C4-2B (cell line): ENCODE data around the gene FGGY.

Source experiments
- H3K27ac ChIP-seq: fragments of 450-650 bp; 2 replicates; pipeline ENCODE4 v1.5.1; 2017
- CTCF ChIP-seq: fragments of 450-650 bp; conservative IDR thresholded peaks from 2 replicates; pipeline ENCODE4 v1.5.1; 2017; ENCODE audit warnings: mild to moderate bottlenecking
- ZFX ChIP-seq: fragments of 450-650 bp; IDR thresholded peaks from 2 replicates; pipeline ENCODE4 v1.6.1; 2017

Gene FGGY

DNA sequence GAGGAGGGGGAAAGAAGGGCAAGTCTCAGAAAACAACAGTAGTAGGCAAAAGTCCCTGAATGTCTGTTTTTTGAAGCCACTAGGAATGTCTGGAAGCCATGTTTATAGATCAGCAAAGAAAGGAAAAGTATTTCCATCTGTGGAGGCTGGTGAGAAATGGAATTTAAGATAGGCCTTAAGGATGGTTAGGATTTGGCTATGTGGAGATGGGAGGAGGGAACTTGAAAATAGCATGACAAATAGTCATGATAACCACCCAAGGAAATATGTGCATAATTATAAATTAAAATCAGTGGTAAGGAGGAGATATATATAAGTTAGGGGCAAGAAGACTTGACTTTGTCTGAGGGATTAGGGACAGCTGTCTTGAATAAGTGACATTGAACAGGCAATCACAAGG, 33.8 kb upstream of the FGGY start:
- no peak overlapping the region for H3K27ac ChIP-seq
- TF ChIP-seq CTCF (no peak), ZFX (no peak)

- TF ChIP-seq CTCF: no peak
- no peak for TF ChIP-seq ZFX
Observed at GRCh38 chr1:59265622-59266021, 31.3 kb upstream of the FGGY start.

DNA sequence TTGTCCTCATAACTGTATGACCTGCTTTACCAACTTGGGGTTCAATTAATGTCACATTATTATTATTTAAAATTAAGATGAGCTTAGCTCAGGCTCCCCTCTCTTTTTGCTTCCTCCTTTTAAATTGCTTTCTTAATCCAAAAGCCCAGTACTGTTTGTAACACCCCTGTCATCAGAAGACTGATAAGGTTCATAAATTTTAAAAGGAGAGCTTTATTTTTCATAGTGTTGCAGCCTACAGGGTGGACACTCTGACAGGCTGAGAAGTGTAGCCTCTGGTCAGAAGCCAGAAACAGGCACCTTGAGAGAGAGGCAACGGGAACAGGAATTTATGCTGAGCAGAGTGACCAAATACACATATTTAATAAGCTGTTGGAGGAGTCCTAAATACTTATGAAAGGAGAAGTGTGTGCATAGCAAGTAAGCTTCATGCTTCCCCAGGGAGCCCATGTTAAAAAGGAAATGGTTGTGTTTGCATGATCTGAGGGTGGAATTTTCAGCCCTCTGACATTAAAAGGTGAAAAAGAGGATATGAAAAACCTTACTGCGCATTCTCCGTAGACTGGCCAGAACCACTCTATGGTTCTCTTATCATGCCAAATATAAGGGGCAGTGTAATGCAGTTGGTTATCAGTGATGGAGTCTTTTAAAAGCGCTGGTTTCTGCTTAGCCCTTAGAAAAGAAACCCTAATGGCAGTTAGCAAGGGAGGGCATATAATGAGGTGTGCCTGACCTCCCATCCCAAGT, 30.5 kb upstream of the FGGY start:
- H3K27ac ChIP-seq: no peak overlapping the region
- TF ChIP-seq ZFX (no peak), CTCF (no peak)

More at GRCh38 chr1:59265622-59266021, 31.3 kb upstream of the FGGY start:
- H3K27ac ChIP-seq: no peak overlapping the region

DNA sequence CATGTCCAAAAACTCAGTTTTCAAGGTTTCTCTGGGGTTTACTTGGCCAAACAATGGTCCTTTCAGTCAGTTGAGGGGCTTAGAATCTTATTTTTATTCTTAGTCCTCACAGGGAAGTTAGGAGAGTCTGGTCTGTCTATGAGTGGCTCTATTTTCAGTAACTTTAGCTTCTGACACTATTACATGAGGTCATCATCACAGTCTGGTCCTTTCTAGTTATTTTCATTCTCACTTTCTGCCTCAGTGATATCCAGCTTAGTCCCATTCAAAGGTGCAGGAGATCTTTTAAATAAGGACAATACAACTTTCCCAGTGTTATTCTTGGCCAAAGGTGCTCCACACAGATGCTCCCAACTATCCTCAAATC, 30.0 kb upstream of the FGGY start:
- TF ChIP-seq ZFX (no peak), CTCF (no peak)
- H3K27ac ChIP-seq: no peak overlapping the region

DNA sequence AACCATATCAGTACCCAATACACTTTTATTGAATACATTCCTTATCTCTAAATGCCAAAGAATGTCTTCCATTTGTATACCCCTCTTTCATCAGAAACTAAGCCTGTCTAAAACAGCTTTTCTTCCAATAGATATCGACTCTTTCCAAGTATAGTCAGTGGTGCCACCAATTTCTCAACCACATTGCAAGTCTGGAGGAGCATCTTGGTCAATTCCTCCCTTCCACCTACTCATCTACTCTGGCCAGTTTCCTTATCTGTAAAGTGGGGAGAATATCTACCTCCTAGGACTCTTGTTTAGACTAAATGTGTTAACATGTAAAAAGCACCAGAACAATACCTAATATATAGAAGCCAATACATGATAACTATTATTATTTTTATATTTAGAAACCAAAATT, 28.5 kb upstream of the FGGY start:
- no peak for TF ChIP-seq ZFX
- TF ChIP-seq CTCF: no peak
- no peak overlapping the region for H3K27ac ChIP-seq

- no peak for TF ChIP-seq CTCF
- TF ChIP-seq ZFX: no peak
- no peak overlapping the region for H3K27ac ChIP-seq
Observed at GRCh38 chr1:59271561-59272260, 25.2 kb upstream of the FGGY start.

- no peak overlapping the region for H3K27ac ChIP-seq
- TF ChIP-seq CTCF (no peak), ZFX (no peak)
Observed at GRCh38 chr1:59272507-59272906, 24.4 kb upstream of the FGGY start.
